ENCODE data around the gene OR10D3.
"Not testable (repeated sequence)": the region's sequence is repeated elsewhere in the genome, so short reads cannot be mapped to it uniquely, and the experiment has no call there.

OR10D3 gene, protein sequence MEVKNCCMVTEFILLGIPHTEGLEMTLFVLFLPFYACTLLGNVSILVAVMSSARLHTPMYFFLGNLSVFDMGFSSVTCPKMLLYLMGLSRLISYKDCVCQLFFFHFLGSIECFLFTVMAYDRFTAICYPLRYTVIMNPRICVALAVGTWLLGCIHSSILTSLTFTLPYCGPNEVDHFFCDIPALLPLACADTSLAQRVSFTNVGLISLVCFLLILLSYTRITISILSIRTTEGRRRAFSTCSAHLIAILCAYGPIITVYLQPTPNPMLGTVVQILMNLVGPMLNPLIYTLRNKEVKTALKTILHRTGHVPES

DNA sequence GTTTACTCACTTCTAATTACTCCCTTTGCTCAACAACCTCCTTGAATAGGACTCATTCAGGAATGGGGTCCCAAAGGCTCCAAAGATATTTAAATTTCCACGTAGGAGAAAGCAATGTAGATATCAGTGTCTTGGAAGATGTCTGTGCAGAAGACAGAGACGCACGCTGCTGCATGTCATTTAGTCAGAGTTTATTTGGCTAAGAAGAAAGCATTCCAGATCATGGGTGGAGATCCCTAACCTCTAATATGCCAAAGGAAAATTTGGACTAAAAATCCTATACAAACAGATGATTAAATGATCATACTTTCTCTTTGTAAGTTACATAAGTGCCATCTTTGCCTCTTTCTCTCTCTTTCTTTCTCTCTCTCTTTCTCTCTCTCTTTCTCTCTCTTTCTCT, at the start of gene OR10D3:
OR10D3 (plus strand) TSS at position 278 of the 400 bp plus-strand sequence. CDS start 1,925 bp downstream, outside the sequence.
- DNase-seq = no peak

DNA sequence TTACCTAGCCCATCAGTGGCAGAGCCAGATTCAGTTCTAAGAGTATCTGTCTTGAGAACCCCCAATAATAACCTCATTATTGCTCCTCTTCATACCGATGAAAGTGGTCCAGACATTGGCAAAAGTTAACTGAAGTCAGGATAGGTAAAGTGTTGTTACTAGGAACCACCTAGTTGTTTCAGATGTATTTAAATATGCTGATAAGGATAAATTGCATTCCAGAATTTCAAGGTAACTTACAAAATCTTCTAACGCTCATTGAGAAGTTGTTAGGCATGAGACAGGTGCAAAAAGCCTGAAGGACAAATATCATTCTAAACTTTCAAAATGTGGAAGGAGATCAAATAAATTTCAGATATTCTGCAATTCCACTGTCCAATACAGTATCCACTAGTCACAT, 40.1 kb upstream of the OR10D3 start:
- no peak for DNase-seq

- DNase-seq = no peak
Measured at GRCh38 chr11:124147951-124148350, 35.2 kb upstream of the OR10D3 start.

DNA sequence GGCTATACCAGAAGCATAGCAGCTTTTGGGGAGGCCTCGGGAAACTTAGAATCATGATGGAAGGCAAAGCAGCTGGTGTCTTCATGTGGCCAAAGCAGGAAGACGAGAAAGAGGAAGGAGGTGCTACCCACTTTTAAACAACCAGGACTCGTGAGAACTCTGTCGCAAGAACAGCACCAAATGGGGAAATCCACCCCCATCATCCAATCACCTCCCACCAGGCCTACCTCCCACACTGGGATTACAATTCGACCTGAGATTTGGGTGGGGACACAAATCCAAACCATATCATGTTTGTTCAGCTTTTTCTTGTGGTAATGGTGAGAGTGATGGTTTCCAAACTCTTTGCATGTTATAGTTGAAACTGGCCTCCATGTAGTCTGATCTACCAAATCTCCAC, 32.5 kb upstream of the OR10D3 start:
- no peak for DNase-seq

DNA sequence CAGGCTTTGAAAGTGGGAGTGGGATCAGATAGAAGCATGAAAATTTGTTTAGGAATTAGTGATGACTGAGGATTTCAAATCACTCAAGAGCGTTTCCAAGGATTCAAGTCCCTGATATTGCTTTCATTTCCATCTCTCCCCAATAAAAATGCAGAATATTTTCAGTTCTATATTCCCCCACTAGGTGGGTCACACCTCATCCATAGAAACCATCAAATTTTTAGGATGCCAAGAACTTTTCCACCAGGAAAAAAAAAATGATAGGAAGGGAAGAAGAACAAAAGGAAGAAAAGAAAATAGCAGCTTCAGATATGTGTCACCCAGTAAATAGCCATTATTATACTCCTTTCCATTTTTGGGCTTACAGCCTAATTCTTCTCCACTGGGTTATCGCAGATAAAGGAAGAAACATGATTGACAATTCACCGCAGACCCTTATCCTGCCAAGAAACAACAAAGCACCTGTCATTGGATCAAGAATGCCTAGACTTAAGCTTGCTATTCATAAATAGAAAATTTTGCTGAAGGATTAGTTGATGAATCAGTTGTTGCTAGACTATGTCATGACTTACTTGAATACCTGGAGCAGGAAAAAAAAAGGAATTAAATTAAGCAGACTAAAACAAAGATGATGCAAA, 30.3 kb upstream of the OR10D3 start:
- DNase-seq = no peak

DNA sequence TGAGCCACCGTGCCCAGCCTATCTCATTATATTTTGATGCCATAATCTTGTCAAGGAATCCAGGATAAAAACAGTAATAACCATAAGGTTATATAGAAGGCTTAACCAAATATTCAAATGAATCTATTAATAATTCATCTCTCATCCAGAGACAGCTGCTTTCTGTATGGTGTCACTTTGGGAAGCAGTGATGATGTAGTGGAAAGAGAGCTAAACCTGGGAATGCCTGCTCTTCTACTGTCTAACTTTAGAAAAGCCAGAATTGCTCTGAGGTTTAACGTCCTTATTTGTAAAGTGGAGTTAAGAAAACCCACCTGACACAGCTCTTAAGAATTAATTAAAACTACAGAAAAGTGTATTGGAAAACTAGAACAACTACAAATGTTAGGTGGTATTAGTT, 29.3 kb upstream of the OR10D3 start:
- DNase-seq = no peak

DNA sequence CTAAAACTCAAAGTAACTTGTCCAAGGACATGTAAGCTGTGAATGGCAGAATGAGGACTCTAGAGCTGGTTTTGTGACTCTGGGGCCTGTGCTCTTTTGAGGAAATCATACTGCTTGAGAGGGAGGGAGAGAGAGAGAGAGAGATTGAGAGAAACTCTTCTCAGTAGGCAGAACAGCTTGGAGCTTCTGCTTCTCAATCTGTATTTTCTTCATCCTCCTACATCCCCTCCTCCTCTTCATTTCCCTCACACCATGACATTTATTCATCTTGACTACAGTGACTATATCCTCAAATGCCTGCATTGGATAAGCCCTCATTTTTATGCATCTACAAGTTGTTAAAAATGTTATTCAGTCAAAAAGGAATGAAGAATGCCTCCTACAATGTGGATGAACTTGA, 23.7 kb upstream of the OR10D3 start:
- DNase-seq = no peak

- DNase-seq = no peak
Measured at GRCh38 chr11:124160986-124161385, 22.2 kb upstream of the OR10D3 start.

- DNase-seq = no peak
Measured at GRCh38 chr11:124167826-124168231, 15.3 kb upstream of the OR10D3 start.

DNA sequence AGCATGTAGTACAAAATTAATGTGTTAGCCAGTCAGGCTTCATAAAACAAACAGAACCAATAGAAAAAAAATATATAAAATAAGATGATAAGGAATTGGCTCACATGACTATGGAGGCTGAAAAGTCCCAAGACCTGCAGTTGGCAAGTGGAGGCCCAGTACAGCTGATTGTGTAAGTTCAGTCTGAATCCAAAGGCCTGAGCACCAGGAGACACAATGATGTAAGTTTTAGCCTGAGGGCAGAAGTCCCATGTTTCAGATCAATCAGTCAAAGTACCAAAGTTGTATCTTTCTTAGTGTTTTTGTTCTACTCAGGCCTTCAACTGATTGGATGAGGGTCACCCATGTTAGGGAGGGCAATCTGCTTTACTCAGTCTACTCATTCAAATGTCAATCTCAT, 14.3 kb upstream of the OR10D3 start:
- no peak for DNase-seq

DNA sequence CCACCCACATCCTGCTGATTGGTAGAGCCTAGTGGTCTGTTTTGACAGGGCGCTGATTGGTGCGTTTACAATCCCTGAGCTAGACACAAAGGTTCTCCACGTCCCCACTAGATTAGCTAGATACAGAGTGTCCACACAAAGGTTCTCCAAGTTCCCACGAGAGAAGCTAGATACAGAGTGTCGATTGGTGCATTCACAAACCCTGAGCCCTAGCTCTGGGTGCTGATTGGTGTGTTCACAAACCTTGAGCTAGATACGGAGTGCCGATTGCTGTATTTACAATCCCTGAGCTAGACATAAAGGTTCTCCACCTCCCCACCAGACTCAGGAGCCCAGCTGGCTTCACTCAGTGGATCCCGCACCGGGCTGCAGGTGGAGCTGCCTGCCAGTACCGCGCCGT, 12.8 kb upstream of the OR10D3 start:
- not testable (repeated sequence) for DNase-seq

GRCh38 chr11:124170801-124171586, 12.2 kb upstream of the OR10D3 start:
- no peak for DNase-seq

DNA sequence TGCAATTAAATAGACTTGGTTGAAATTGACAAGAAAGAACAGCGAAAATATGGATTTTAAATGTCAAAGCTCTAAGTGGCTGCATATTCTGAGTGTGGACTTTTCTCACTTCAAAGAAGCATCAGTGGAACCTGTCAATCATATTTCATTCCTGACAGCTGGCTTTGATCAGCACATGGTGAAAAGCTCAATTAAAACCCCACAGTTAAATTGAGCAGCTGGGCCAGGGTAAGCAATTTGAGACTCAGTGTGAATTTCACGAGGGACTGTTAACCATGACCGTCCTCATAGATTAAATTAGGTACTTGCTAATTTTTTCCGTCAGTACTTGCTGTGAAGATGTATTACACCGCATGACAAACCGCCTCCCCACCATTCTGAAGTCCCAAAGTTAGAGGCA, 11.0 kb upstream of the OR10D3 start:
- DNase-seq = no peak

DNA sequence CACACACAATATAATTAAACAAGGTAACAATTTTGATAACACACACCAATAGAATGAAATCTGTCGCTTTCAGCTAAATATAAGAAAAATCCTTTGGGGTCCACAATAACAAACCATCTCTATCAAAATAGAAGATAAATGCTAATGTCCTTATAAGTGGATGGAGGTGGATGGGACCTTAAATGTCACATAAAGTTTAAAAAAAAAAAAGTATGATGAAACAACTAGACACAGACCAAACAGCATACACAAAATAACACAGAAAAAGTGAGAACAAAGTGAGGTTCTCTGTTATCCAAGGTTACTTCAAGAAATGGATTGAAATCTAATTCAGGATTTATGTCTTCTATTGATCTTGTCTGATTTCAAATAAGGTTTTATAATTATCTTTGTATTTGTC, 10.5 kb upstream of the OR10D3 start:
- no peak for DNase-seq

GRCh38 chr11:124174001-124174583, 9.1 kb upstream of the OR10D3 start:
- DNase-seq = no peak

GRCh38 chr11:124176925-124177715, 6.0 kb upstream of the OR10D3 start:
- DNase-seq = no peak

- no peak for DNase-seq
Measured at GRCh38 chr11:124179310-124179709, 3.8 kb upstream of the OR10D3 start.

GRCh38 chr11:124190298-124191139, 7.4 kb downstream of the OR10D3 start:
- DNase-seq = no peak

DNA sequence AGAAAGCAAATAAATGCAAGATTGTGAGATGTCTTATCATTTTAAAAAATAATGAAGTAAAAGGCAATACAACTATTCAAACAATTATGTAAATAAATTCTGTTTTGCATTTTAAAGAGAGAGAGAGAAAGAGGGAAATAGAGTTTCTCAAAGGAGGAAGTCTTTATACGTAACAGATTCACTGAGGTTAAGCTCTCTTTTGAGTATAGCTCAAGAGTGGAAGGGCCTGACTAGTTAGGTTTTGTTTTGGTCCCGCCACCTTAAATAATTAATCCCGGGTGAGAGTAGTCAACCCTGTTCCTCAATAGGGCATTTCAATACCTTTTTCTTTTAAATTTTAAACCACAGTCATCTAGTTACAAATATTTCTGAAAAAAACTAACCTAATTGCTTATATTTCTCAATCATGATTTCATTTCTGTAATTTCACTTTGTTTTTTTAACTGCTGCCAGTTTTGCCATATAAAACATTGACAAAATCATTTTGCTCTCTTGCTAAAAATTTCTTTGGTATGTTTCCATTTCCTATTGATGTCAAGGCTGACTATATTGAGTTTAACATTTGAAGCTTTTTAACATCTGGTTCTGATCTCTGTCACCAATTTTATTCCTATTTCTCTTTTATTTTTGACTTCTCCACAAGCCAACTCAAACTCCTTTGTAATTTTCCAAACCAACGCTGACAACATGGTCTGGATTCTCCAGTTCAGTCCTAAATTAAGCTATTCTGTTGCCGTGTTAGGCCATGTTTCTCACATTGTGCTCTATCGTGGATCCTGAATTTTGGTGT, 10.3 kb downstream of the OR10D3 start:
- no peak for DNase-seq

- no peak for DNase-seq
Measured at GRCh38 chr11:124194293-124195188, 11.4 kb downstream of the OR10D3 start.
